HEK293 (cell line): ENCODE measurements around the gene SLC6A9.

Experiments
- CTCF ChIA-PET: fragments of 350-600 bp; formaldehyde crosslinking; extraction: SDS; loops from one replicate; lab custom pipeline; 2021; ENCODE audit warnings: antibody characterized with exemption; lab: Yijun Ruan, JAX
- POLR2A ChIA-PET: fragments of 300-600 bp; formaldehyde crosslinking; extraction: SDS; loops from one replicate; lab custom pipeline; 2020; ENCODE audit warnings: antibody characterized with exemption, inconsistent platforms; lab: Yijun Ruan, JAX
- H3K27ac ChIP-seq: fragments of 200-500 bp; sonication (Bioruptor generic); 2 replicates; pipeline ENCODE4 v1.5.1; 2014; ENCODE audit warnings: low read depth, low read length, control low read depth, inconsistent platforms; ENCODE audit errors: extremely low read depth
- H3K36me3 ChIP-seq, 2 experiments: fragments of 200-500 bp in 1 of 2; sonication (Bioruptor generic) in 1 of 2; 1 replicate in 1 of 2; 2 replicates in 1 of 2; pipeline ENCODE4 v1.5.1; 2014 to 2017; ENCODE audit warnings: inconsistent platforms in 2 of 2, low read length in 2 of 2; ENCODE audit not compliant: control insufficient read depth in 2 of 2, insufficient read depth in 1 of 2
- H3K4me1 ChIP-seq: fragments of 200-500 bp; sonication (Bioruptor generic); 2 replicates; pipeline ENCODE4 v1.5.1; 2014; ENCODE audit warnings: mild to moderate bottlenecking, low read length, inconsistent platforms; ENCODE audit not compliant: control insufficient read depth, insufficient read depth
- H3K4me3 ChIP-seq: 2 replicates; pipeline ENCODE4 v1.5.1; 2011; ENCODE audit warnings: low read depth, mild to moderate bottlenecking, control low read depth, low read length, moderate library complexity
- H3K9me3 ChIP-seq: fragments of 200-500 bp; sonication (Bioruptor generic); 2 replicates; pipeline ENCODE4 v1.5.1; 2014; ENCODE audit warnings: low read depth, low read length, inconsistent platforms; ENCODE audit not compliant: control insufficient read depth, insufficient read depth
- OSR2 ChIP-seq: fragments of 450-650 bp; formaldehyde crosslinking; IDR thresholded peaks from 2 replicates; pipeline ENCODE4 v1.5.1; 2016; ENCODE audit warnings: missing biosample characterization, missing genetic modification characterization
- REPIN1 ChIP-seq: fragments of 450-650 bp; formaldehyde crosslinking; IDR thresholded peaks from 2 replicates; pipeline ENCODE4 v1.5.1; 2017; ENCODE audit warnings: missing biosample characterization, missing genetic modification characterization, low read depth
- SCRT2 ChIP-seq: fragments of 450-650 bp; formaldehyde crosslinking; IDR thresholded peaks from 2 replicates; pipeline ENCODE4 v1.5.1; 2016; ENCODE audit warnings: missing biosample characterization, missing genetic modification characterization
- SP2 ChIP-seq: fragments of 450-650 bp; formaldehyde crosslinking; IDR thresholded peaks from 2 replicates; pipeline ENCODE4 v1.5.1; 2016; ENCODE audit warnings: missing biosample characterization, missing genetic modification characterization
- SP3 ChIP-seq: fragments of 450-650 bp; formaldehyde crosslinking; IDR thresholded peaks from 2 replicates; pipeline ENCODE4 v1.5.1; 2016; ENCODE audit warnings: missing biosample characterization, missing genetic modification characterization
- TCF7L2 ChIP-seq: IDR thresholded peaks from 2 replicates; pipeline ENCODE4 v1.6.1; 2011; ENCODE audit warnings: low read depth, mild to moderate bottlenecking, inconsistent platforms, low read length, moderate library complexity, borderline replicate concordance
- ZBTB1 ChIP-seq: fragments of 450-650 bp; formaldehyde crosslinking; IDR thresholded peaks from 2 replicates; pipeline ENCODE4 v1.5.1; 2016; ENCODE audit warnings: missing biosample characterization, missing genetic modification characterization
- ZBTB10 ChIP-seq: fragments of 450-650 bp; formaldehyde crosslinking; IDR thresholded peaks from 2 replicates; pipeline ENCODE4 v1.5.1; 2016; ENCODE audit warnings: missing biosample characterization, missing genetic modification characterization
- ZBTB49 ChIP-seq: fragments of 450-650 bp; formaldehyde crosslinking; IDR thresholded peaks from 2 replicates; pipeline ENCODE4 v1.5.1; 2016; ENCODE audit warnings: missing biosample characterization, missing genetic modification characterization, low read depth
- ZIC2 ChIP-seq: fragments of 450-650 bp; formaldehyde crosslinking; IDR thresholded peaks from 2 replicates; pipeline ENCODE4 v1.5.1; 2016; ENCODE audit warnings: missing biosample characterization, missing genetic modification characterization
- ZNF2 ChIP-seq: fragments of 450-650 bp; formaldehyde crosslinking; IDR thresholded peaks from 2 replicates; pipeline ENCODE4 v1.5.1; 2016; ENCODE audit warnings: missing biosample characterization, missing genetic modification characterization
- ZNF24 ChIP-seq: fragments of 450-650 bp; formaldehyde crosslinking; IDR thresholded peaks from 2 replicates; pipeline ENCODE4 v1.5.1; 2016; ENCODE audit warnings: missing biosample characterization, missing genetic modification characterization
- ZNF335 ChIP-seq: fragments of 450-650 bp; formaldehyde crosslinking; conservative IDR thresholded peaks from 2 replicates; pipeline ENCODE4 v1.5.1; 2016; ENCODE audit warnings: missing biosample characterization, missing genetic modification characterization
- ZNF341 ChIP-seq: fragments of 450-650 bp; formaldehyde crosslinking; IDR thresholded peaks from 2 replicates; pipeline ENCODE4; 2016; ENCODE audit warnings: low read depth, missing biosample characterization, missing genetic modification characterization
- ZNF518A ChIP-seq: fragments of 450-650 bp; formaldehyde crosslinking; conservative IDR thresholded peaks from 2 replicates; pipeline ENCODE4 v1.5.1; 2016; ENCODE audit warnings: low read depth, missing biosample characterization, missing genetic modification characterization
- ZSCAN16 ChIP-seq: fragments of 450-650 bp; formaldehyde crosslinking; IDR thresholded peaks from 2 replicates; pipeline ENCODE4 v1.5.1; 2016; ENCODE audit warnings: missing biosample characterization, missing genetic modification characterization
- TF ChIP-seq, protein P1 (sequence below): fragments of 450-650 bp; formaldehyde crosslinking; IDR thresholded peaks from 2 replicates; pipeline ENCODE4 v1.5.1; 2016; ENCODE audit warnings: missing biosample characterization, missing genetic modification characterization
- TF ChIP-seq, protein P2 (sequence below): fragments of 450-650 bp; IDR thresholded peaks from 2 replicates; pipeline ENCODE4 v1.5.1; 2018; ENCODE audit warnings: missing biosample characterization, missing genetic modification characterization
- TF ChIP-seq, protein P3 (sequence below): fragments of 450-650 bp; formaldehyde crosslinking; IDR thresholded peaks from 2 replicates; pipeline ENCODE4 v1.5.1; 2017; ENCODE audit warnings: missing biosample characterization, missing genetic modification characterization

Gene SLC6A9

DNA sequence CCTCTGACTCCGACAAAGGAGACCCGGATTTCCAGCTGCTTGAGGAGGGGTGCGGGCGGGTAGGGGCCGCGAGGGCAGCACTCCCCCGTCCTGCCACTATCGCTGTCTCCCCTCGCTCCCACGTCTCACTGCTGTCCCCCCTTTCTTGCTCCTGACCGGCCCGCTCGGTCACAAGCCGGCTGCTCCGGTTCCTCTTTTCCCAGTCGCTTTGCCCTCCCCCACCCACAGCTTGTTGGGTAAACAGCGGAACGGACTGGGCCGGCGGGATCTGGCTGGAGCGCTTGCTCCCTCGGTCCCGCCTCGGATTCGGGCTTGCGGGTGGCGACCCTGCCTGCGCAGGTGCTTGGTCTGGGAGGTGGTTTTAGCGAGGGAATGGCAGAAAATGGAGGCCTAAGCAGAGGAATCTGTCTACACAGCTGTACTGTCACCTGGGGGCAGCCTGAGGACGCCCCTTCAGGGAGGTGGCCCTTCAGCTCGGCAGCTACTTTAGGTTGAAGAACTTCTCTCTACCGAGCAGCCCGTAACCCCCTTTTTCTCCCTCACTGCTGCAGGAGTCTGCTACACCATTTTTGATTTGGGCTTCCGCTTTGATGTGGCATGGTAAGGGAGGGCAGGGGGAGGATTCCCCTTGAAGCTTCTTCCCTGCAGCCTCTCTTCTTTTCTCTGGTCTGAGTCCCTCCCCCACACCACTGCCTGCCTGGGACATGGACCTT, 55.9 kb downstream of the SLC6A9 start (continued):
- no peak for TF ChIP-seq ZBTB10 (tag by site-specific recombination)
- TF ChIP-seq, protein P1, sequence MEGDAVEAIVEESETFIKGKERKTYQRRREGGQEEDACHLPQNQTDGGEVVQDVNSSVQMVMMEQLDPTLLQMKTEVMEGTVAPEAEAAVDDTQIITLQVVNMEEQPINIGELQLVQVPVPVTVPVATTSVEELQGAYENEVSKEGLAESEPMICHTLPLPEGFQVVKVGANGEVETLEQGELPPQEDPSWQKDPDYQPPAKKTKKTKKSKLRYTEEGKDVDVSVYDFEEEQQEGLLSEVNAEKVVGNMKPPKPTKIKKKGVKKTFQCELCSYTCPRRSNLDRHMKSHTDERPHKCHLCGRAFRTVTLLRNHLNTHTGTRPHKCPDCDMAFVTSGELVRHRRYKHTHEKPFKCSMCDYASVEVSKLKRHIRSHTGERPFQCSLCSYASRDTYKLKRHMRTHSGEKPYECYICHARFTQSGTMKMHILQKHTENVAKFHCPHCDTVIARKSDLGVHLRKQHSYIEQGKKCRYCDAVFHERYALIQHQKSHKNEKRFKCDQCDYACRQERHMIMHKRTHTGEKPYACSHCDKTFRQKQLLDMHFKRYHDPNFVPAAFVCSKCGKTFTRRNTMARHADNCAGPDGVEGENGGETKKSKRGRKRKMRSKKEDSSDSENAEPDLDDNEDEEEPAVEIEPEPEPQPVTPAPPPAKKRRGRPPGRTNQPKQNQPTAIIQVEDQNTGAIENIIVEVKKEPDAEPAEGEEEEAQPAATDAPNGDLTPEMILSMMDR, result no peak
- no peak for TF ChIP-seq SCRT2 (tag by site-specific recombination)
- peak; percentile 35 for TF ChIP-seq SP2 (tag by site-specific recombination)
- TF ChIP-seq, protein P2, sequence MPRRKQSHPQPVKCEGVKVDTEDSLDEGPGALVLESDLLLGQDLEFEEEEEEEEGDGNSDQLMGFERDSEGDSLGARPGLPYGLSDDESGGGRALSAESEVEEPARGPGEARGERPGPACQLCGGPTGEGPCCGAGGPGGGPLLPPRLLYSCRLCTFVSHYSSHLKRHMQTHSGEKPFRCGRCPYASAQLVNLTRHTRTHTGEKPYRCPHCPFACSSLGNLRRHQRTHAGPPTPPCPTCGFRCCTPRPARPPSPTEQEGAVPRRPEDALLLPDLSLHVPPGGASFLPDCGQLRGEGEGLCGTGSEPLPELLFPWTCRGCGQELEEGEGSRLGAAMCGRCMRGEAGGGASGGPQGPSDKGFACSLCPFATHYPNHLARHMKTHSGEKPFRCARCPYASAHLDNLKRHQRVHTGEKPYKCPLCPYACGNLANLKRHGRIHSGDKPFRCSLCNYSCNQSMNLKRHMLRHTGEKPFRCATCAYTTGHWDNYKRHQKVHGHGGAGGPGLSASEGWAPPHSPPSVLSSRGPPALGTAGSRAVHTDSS (tag by site-specific recombination), result no peak
- TF ChIP-seq ZNF518A, result no peak
- TF ChIP-seq ZNF341 (tag by site-specific recombination), result peak; percentile 82
- no peak for TF ChIP-seq ZNF335 (tag by site-specific recombination)
- no peak for TF ChIP-seq ZSCAN16 (tag by site-specific recombination)
- TF ChIP-seq, all 188 proteins: peak for 8

- H3K4me3 ChIP-seq, result peak within 1 kb of the TSS; percentile 88
- H3K9me3 ChIP-seq, result no peaks in the 10 kb centered on the region
- H3K4me1 ChIP-seq, result no peaks in the 10 kb centered on the region
- ChIA-PET POLR2A (interaction anchor here (0.6 to 3.6 kb wide), 16 partner anchors 10 to 1567 kb away, joined by 3 to 15 read pairs (median 4); partner anchors contain the start of genes CCDC24, DMAP1, IPO13 and KDM4A), CTCF (interaction anchor here (0.6 to 1.2 kb wide), 4 partner anchors 29 to 210 kb away, joined by 3 to 4 read pairs (median 4); no protein-coding TSS in a partner anchor)
- peaks cover 7 to 57% of the 10 kb centered on the region in 2 experiments; a peak in 2 of 3 replicates for H3K36me3 ChIP-seq
- peak within 1 kb of the TSS; percentile 70 for H3K27ac ChIP-seq
- peak; percentile 85 for TF ChIP-seq ZBTB1 (tag by site-specific recombination)
- TF ChIP-seq ZBTB49, result no peak
- TF ChIP-seq, protein P3, sequence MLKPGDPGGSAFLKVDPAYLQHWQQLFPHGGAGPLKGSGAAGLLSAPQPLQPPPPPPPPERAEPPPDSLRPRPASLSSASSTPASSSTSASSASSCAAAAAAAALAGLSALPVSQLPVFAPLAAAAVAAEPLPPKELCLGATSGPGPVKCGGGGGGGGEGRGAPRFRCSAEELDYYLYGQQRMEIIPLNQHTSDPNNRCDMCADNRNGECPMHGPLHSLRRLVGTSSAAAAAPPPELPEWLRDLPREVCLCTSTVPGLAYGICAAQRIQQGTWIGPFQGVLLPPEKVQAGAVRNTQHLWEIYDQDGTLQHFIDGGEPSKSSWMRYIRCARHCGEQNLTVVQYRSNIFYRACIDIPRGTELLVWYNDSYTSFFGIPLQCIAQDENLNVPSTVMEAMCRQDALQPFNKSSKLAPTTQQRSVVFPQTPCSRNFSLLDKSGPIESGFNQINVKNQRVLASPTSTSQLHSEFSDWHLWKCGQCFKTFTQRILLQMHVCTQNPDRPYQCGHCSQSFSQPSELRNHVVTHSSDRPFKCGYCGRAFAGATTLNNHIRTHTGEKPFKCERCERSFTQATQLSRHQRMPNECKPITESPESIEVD (tag by site-specific recombination), result no peak
- TF ChIP-seq OSR2 (tag by site-specific recombination), result no peak
- no peak for TF ChIP-seq ZNF24 (tag by site-specific recombination)
- TF ChIP-seq ZIC2 (tag by site-specific recombination), result peak; percentile 80
- peak; percentile 76 for TF ChIP-seq SP3 (tag by site-specific recombination)
- no peak for TF ChIP-seq REPIN1 (tag by site-specific recombination)
- TF ChIP-seq TCF7L2, result no peak
- peak; percentile 75 for TF ChIP-seq ZNF2 (tag by site-specific recombination)
Observed at GRCh38 chr1:43974443-43975248, 56.6 kb downstream of the SLC6A9 start, which contains the start of gene ATP6V0B. Gene ATP6V0B, plus strand, starts transcription at chr1:43974960. Its CDS starts 81 bp downstream, at chr1:43975041.
